ENCODE data around the gene MRPS24. TPM values are rescaled to one million over a fixed set of nuclear protein-coding genes. Genes with fewer than 3 reads are reported as not detected.
A peak's percentile ranks its signal among the peaks of the same experiment; 100 is the strongest.

Gene MRPS24
- total RNA-seq, 1 experiment from 2014 or later = 116 TPM

- H3K18ac ChIP-seq (ENCODE audit: insufficient read length, low read depth, low read length) = no peak overlapping the region
- H4K8ac ChIP-seq (replicated peaks; ENCODE audit: insufficient read length, low read depth, low read length) = no peak overlapping the region
- H3T11ph ChIP-seq (ENCODE audit: low read length) = no peak overlapping the region
- H3K4me1 ChIP-seq (ENCODE audit: insufficient read depth, low read length) = peaks cover 3% of the 10 kb centered on the region; the same call in 1 of the 2 replicates
- no CpG with 5 or more reads among the region's 6 CpGs for WGBS (ENCODE audit: extremely low coverage, insufficient read length, low lambda C conversion rate)
- H3K4ac ChIP-seq (ENCODE audit: low read depth, low read length) = no peak overlapping the region
- TF ChIP-seq, protein P1, sequence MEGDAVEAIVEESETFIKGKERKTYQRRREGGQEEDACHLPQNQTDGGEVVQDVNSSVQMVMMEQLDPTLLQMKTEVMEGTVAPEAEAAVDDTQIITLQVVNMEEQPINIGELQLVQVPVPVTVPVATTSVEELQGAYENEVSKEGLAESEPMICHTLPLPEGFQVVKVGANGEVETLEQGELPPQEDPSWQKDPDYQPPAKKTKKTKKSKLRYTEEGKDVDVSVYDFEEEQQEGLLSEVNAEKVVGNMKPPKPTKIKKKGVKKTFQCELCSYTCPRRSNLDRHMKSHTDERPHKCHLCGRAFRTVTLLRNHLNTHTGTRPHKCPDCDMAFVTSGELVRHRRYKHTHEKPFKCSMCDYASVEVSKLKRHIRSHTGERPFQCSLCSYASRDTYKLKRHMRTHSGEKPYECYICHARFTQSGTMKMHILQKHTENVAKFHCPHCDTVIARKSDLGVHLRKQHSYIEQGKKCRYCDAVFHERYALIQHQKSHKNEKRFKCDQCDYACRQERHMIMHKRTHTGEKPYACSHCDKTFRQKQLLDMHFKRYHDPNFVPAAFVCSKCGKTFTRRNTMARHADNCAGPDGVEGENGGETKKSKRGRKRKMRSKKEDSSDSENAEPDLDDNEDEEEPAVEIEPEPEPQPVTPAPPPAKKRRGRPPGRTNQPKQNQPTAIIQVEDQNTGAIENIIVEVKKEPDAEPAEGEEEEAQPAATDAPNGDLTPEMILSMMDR (conservative IDR thresholded peaks at IDR 0.05) = no peak
- Mint-ChIP-seq H3K36me3 (ENCODE audit: insufficient read depth in 1 of 3, low read depth in 3 of 3) (peaks cover 19 to 27% (median 26%) of the 10 kb centered on the region in 3 experiments), H3K4me3 (peak overlapping the region; percentile 91 to 92), H3K27ac (peak overlapping the region in 1 of 3 experiments; percentile 88; a peak in 1 of 7 replicates), H3K9me3 (no peaks in the 10 kb centered on the region; a peak in 1 of 5 replicates), H3K4me1 (peaks cover 41 to 43% of the 10 kb centered on the region in 2 experiments), H3K27me3 (ENCODE audit: low read depth) (peaks cover 5% of the 10 kb centered on the region; the same call in 1 of the 2 replicates)
- H4K91ac ChIP-seq (ENCODE audit: insufficient read length, low read depth, low read length) = no peak overlapping the region
- H2AFZ ChIP-seq (ENCODE audit: low read length) = no peak overlapping the region
- no peak overlapping the region for H3K56ac ChIP-seq (ENCODE audit: insufficient read length, low read depth, low read length)
- peak overlapping the region; percentile 29 for H3K4me2 ChIP-seq (ENCODE audit: insufficient read depth, insufficient read length, low read length)
- peak overlapping the region; percentile 48 for H3K9ac ChIP-seq (ENCODE audit: extremely low read depth, insufficient read length, low read length)
- 0 out of 2 replicates have a peak, but pooled peaks cover 2% of the 10 kb centered on the region for H3K27me3 ChIP-seq (ENCODE audit: insufficient read depth, low read length)
- no peak overlapping the region for H2BK5ac ChIP-seq (ENCODE audit: insufficient read length, low read length)
- H3K79me2 ChIP-seq (ENCODE audit: insufficient read depth, low read length) = no peaks in the 10 kb centered on the region
- no peaks in the 10 kb centered on the region for H3K79me1 ChIP-seq (ENCODE audit: insufficient read depth, low read depth, low read length, poor library complexity, severe bottlenecking)
- no peak overlapping the region for H2BK20ac ChIP-seq (ENCODE audit: low read depth, low read length, poor library complexity, severe bottlenecking)
- no peak overlapping the region for H2AK5ac ChIP-seq (ENCODE audit: insufficient read length, low read length)
- H2BK12ac ChIP-seq (ENCODE audit: insufficient read length, low read depth, low read length) = no peak overlapping the region
- no peak for DNase-seq
- no peak overlapping the region for H2BK15ac ChIP-seq (ENCODE audit: low read depth, low read length)
- no peak overlapping the region for H3K27ac ChIP-seq (ENCODE audit: insufficient read length, low read depth, low read length)
- H3K23me2 ChIP-seq (ENCODE audit: insufficient read length, low read depth, low read length, poor library complexity, severe bottlenecking) = peaks cover 6% of the 10 kb centered on the region
- H2BK120ac ChIP-seq (ENCODE audit: low read depth, low read length, poor library complexity, severe bottlenecking) = no peak overlapping the region
- H4K5ac ChIP-seq (ENCODE audit: insufficient read length, low read depth, low read length) = no peak overlapping the region
- no peaks in the 10 kb centered on the region for H4K20me1 ChIP-seq (ENCODE audit: control insufficient read depth, insufficient read depth, insufficient read length)
- H3K23ac ChIP-seq (ENCODE audit: insufficient read length, low read depth, low read length) = no peak overlapping the region
- no peaks in the 10 kb centered on the region for H3K9me3 ChIP-seq (ENCODE audit: control insufficient read depth, low read depth, low read length)
- H3K14ac ChIP-seq (ENCODE audit: insufficient read depth, low read length) = no peak overlapping the region
Observed at GRCh38 chr7:43868681-43869005, 674 bp downstream of the MRPS24 start.
